GM23338 (cell line): Measurements from ENCODE around the gene C1orf21. TPM values are rescaled to one million over a fixed set of nuclear protein-coding genes. Genes with fewer than 3 reads are reported as not detected.

Experiments used
- ATAC-seq: fragments of 200-7000 bp; cut with Tn5 transposase; 3 replicates; pipeline ENCODE4 v1.9.1; 2020
- DNase-seq: peaks from one replicate; pipeline ENCODE4 v3.0.0-alpha.2; 2015; ENCODE audit warnings: low spot score
- H2AFZ ChIP-seq: fragments of 200-600 bp; sonication (generic); 2 replicates; pipeline ENCODE4 v1.8.0; 2016; ENCODE audit warnings: antibody characterized with exemption, mild to moderate bottlenecking, moderate library complexity
- H3F3A ChIP-seq: fragments of 200-600 bp; sonication (generic); replicated peaks from 2 replicates; pipeline ENCODE4 v1.8.0; 2017; ENCODE audit warnings: antibody characterized with exemption, mixed run types, low read depth
- H3K27ac ChIP-seq: fragments of 200-600 bp; sonication (generic); 2 replicates; pipeline ENCODE4 v1.6.1; 2016; ENCODE audit warnings: low read depth
- H3K27me3 ChIP-seq: fragments of 200-600 bp; sonication (generic); 2 replicates; pipeline ENCODE4 v1.8.0; 2016; ENCODE audit warnings: mild to moderate bottlenecking, mixed run types, moderate library complexity; ENCODE audit not compliant: insufficient read depth
- H3K36me3 ChIP-seq: fragments of 200-600 bp; sonication (generic); 2 replicates; pipeline ENCODE4 v1.8.0; 2016; ENCODE audit warnings: mild to moderate bottlenecking; ENCODE audit not compliant: insufficient read depth
- H3K4me1 ChIP-seq: fragments of 200-600 bp; sonication (generic); 2 replicates; pipeline ENCODE4 v1.8.0; 2016; ENCODE audit warnings: mild to moderate bottlenecking, moderate library complexity; ENCODE audit not compliant: insufficient read depth
- H3K4me2 ChIP-seq: fragments of 200-600 bp; sonication (generic); 2 replicates; pipeline ENCODE4 v1.7.1; 2017; ENCODE audit warnings: mixed run types
- H3K4me3 ChIP-seq: fragments of 200-600 bp; sonication (generic); 2 replicates; pipeline ENCODE4 v1.6.1; 2016; ENCODE audit warnings: mixed run types
- H3K79me2 ChIP-seq: fragments of 200-600 bp; sonication (generic); replicated peaks from 2 replicates; pipeline ENCODE4 v1.8.0; 2017; ENCODE audit warnings: mild to moderate bottlenecking; ENCODE audit not compliant: insufficient read depth
- H3K9me2 ChIP-seq: fragments of 200-600 bp; sonication (generic); 2 replicates; pipeline ENCODE4 v1.8.0; 2017; ENCODE audit not compliant: insufficient read depth
- H4K20me1 ChIP-seq: fragments of 200-600 bp; sonication (generic); replicated peaks from 2 replicates; pipeline ENCODE4 v1.8.0; 2017; ENCODE audit warnings: mild to moderate bottlenecking; ENCODE audit not compliant: insufficient read depth
- H3K27ac Mint-ChIP-seq: 2 replicates; pipeline ENCODE4 v1.8.0; 2020; ENCODE audit warnings: inconsistent platforms, mild to moderate bottlenecking, moderate library complexity, mixed read lengths
- H3K27me3 Mint-ChIP-seq: 3 replicates; pipeline ENCODE4 v1.8.0; 2022; ENCODE audit warnings: low read depth, mild to moderate bottlenecking, moderate library complexity, mixed read lengths, inconsistent platforms; ENCODE audit not compliant: insufficient read depth, poor library complexity
- H3K36me3 Mint-ChIP-seq: 3 replicates; pipeline ENCODE4 v1.8.0; 2021; ENCODE audit warnings: low read depth, mild to moderate bottlenecking, inconsistent platforms, moderate library complexity, mixed read lengths
- H3K4me1 Mint-ChIP-seq: 3 replicates; pipeline ENCODE4 v1.8.0; 2020; ENCODE audit warnings: mild to moderate bottlenecking, inconsistent platforms, mixed read lengths
- H3K4me3 Mint-ChIP-seq: 3 replicates; pipeline ENCODE4 v1.8.0; 2021; ENCODE audit warnings: moderate library complexity, mild to moderate bottlenecking, inconsistent platforms, mixed read lengths
- H3K9me3 Mint-ChIP-seq: 3 replicates; pipeline ENCODE4 v1.8.0; 2020; ENCODE audit warnings: moderate library complexity, mild to moderate bottlenecking, inconsistent platforms, mixed read lengths
- CREB1 ChIP-seq: fragments of 250-450 bp; sonication (Bioruptor Pico); IDR thresholded peaks from 2 replicates; pipeline ENCODE4 v1.5.0; 2020; ENCODE audit warnings: low read depth, mild to moderate bottlenecking, moderate library complexity
- CTCF ChIP-seq, 2 experiments: fragments of 200-600 bp in 1 of 2; sonication (generic) in 1 of 2; conservative IDR thresholded peaks; 2 replicates each; pipeline versions ENCODE4 v1.5.1 to v1.6.1; 2016 to 2017; ENCODE audit warnings: antibody characterized with exemption in 2 of 2, low read depth in 2 of 2, mild to moderate bottlenecking in 2 of 2, moderate library complexity in 1 of 2
- EZH2 ChIP-seq: fragments of 200-600 bp; sonication (generic); IDR thresholded peaks from one replicate; pipeline ENCODE4 v1.8.0; 2017; ENCODE audit warnings: antibody characterized with exemption, mild to moderate bottlenecking, low read depth; ENCODE audit not compliant: unreplicated experiment
- EZH2phosphoT487 ChIP-seq: fragments of 200-600 bp; sonication (generic); IDR thresholded peaks from one replicate; pipeline ENCODE4 v1.8.1; 2018; ENCODE audit warnings: antibody characterized with exemption; ENCODE audit not compliant: unreplicated experiment
- JUNB ChIP-seq: IDR thresholded peaks from one replicate; pipeline ENCODE4 v1.6.1; 2016; ENCODE audit warnings: antibody characterized with exemption; ENCODE audit not compliant: unreplicated experiment
- NANOG ChIP-seq: IDR thresholded peaks from 2 replicates; pipeline ENCODE4 v1.6.1; 2016; ENCODE audit warnings: antibody characterized with exemption, borderline replicate concordance
- POLR2AphosphoS5 ChIP-seq: IDR thresholded peaks from 2 replicates; pipeline ENCODE4 v1.6.1; 2016; ENCODE audit warnings: antibody characterized with exemption, low read depth
- STAT1 ChIP-seq: IDR thresholded peaks from one replicate; pipeline ENCODE4 v1.6.1; 2016; ENCODE audit warnings: antibody characterized with exemption; ENCODE audit not compliant: unreplicated experiment
- ZNF114 ChIP-seq: fragments of 250-450 bp; sonication (Bioruptor Pico); IDR thresholded peaks from 2 replicates; pipeline ENCODE4 v1.5.0; 2020; ENCODE audit warnings: mild to moderate bottlenecking, moderate library complexity
- ZNF331 ChIP-seq: fragments of 250-450 bp; sonication (Bioruptor Pico); IDR thresholded peaks from 2 replicates; pipeline ENCODE4 v1.5.0; 2020; ENCODE audit warnings: low read depth, mild to moderate bottlenecking, moderate library complexity
- polyA plus RNA-seq: library from polyadenylated mRNA; unstranded; fragments of >200 nt; fragmentation: Nextera tagmentation; extraction: Ambion mirVana; gene quantifications from 2 replicates; pipeline ENCODE4 v1.2.1, GENCODE V29; 2016
- total RNA-seq: library from RNA; depleted of rRNA; stranded (reverse); fragments of >200 nt; shearing (Covaris generic); gene quantifications from 2 replicates; pipeline ENCODE4 v1.2.3, GENCODE V29; 2014
- TF ChIP-seq, protein P1 (sequence below): IDR thresholded peaks from one replicate; pipeline ENCODE4 v1.6.1; 2018; ENCODE audit warnings: antibody characterized with exemption; ENCODE audit not compliant: unreplicated experiment

Gene C1orf21
- total and polyA plus RNA-seq, 2 experiments from 2014 or later: 28.0 to 40.4 TPM

DNA sequence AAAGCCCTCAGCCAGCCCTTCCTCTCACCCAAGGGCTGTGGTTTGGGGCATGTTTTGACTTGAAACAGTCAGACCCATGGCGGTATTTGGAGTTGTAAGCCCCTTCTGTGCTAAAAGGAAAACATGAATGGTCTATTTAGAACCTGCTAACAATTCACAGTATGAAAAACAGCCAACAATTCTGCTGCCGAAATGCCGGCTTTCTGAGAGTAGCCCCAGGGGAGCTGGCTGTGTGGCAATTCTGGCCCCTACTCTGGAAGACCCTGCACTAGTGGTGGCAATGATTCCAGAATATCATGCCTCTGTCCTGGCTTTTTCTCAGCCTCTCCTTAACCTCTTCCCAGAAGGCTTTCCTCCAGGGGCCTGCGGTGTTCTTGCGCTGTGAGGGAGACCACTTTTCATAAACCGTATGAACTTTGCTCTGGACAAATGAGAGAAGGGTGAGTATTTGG lies 249.2 kb downstream of the C1orf21 start (continued):
- TF ChIP-seq, protein P1, sequence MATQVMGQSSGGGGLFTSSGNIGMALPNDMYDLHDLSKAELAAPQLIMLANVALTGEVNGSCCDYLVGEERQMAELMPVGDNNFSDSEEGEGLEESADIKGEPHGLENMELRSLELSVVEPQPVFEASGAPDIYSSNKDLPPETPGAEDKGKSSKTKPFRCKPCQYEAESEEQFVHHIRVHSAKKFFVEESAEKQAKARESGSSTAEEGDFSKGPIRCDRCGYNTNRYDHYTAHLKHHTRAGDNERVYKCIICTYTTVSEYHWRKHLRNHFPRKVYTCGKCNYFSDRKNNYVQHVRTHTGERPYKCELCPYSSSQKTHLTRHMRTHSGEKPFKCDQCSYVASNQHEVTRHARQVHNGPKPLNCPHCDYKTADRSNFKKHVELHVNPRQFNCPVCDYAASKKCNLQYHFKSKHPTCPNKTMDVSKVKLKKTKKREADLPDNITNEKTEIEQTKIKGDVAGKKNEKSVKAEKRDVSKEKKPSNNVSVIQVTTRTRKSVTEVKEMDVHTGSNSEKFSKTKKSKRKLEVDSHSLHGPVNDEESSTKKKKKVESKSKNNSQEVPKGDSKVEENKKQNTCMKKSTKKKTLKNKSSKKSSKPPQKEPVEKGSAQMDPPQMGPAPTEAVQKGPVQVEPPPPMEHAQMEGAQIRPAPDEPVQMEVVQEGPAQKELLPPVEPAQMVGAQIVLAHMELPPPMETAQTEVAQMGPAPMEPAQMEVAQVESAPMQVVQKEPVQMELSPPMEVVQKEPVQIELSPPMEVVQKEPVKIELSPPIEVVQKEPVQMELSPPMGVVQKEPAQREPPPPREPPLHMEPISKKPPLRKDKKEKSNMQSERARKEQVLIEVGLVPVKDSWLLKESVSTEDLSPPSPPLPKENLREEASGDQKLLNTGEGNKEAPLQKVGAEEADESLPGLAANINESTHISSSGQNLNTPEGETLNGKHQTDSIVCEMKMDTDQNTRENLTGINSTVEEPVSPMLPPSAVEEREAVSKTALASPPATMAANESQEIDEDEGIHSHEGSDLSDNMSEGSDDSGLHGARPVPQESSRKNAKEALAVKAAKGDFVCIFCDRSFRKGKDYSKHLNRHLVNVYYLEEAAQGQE: no peak
- TF ChIP-seq POLR2AphosphoS5: no peak
- no peak for TF ChIP-seq ZNF114 (CRISPR knock-in tag)
- TF ChIP-seq EZH2: no peak
- no peak for TF ChIP-seq CTCF (conservative IDR thresholded peaks at IDR 0.05; ENCODE audit: low read depth in 2 of 2)
- no peak for TF ChIP-seq ZNF331 (CRISPR knock-in tag)
- no peak for TF ChIP-seq STAT1
- TF ChIP-seq CREB1 (CRISPR knock-in tag): no peak

- DNase-seq (no peak), ATAC-seq (no peak)
- H3K27me3 ChIP-seq: no peaks in the 10 kb centered on the region
- no peak overlapping the region for H2AFZ ChIP-seq
- H3K9me2 ChIP-seq: peaks cover 21% of the 10 kb centered on the region; the same call in 1 of the 2 replicates
- no peaks in the 10 kb centered on the region for H3K79me2 ChIP-seq
- Mint-ChIP-seq H3K27ac (no peak overlapping the region), H3K9me3 (no peaks in the 10 kb centered on the region; the same call in 2 of the 3 replicates), H3K36me3 (no peaks in the 10 kb centered on the region), H3K27me3 (peaks cover 10% of the 10 kb centered on the region), H3K4me1 (no peaks in the 10 kb centered on the region), H3K4me3 (no peak overlapping the region)
- H3K27ac ChIP-seq: no peak overlapping the region
- no peaks in the 10 kb centered on the region for H3F3A ChIP-seq
- no peak overlapping the region for H3K4me2 ChIP-seq
- no peaks in the 10 kb centered on the region for H3K36me3 ChIP-seq
- no peaks in the 10 kb centered on the region for H4K20me1 ChIP-seq
- H3K4me3 ChIP-seq: no peak overlapping the region
- H3K4me1 ChIP-seq: no peaks in the 10 kb centered on the region
- TF ChIP-seq NANOG (no peak), EZH2phosphoT487 (no peak), ZNF114 (CRISPR knock-in tag) (no peak), JUNB (no peak), EZH2 (no peak), POLR2AphosphoS5 (no peak), CTCF (conservative IDR thresholded peaks at IDR 0.05; ENCODE audit: low read depth in 2 of 2) (no peak)
- TF ChIP-seq, protein P1: no peak
These were observed 250.9 kb downstream of the C1orf21 start for GRCh38 chr1:184637664-184638240.
